Measurements from ENCODE around the gene NAALADL2.
"Not testable (repeated sequence)": the region's sequence is repeated elsewhere in the genome, so short reads cannot be mapped to it uniquely, and the experiment has no call there.

NAALADL2 gene

DNA sequence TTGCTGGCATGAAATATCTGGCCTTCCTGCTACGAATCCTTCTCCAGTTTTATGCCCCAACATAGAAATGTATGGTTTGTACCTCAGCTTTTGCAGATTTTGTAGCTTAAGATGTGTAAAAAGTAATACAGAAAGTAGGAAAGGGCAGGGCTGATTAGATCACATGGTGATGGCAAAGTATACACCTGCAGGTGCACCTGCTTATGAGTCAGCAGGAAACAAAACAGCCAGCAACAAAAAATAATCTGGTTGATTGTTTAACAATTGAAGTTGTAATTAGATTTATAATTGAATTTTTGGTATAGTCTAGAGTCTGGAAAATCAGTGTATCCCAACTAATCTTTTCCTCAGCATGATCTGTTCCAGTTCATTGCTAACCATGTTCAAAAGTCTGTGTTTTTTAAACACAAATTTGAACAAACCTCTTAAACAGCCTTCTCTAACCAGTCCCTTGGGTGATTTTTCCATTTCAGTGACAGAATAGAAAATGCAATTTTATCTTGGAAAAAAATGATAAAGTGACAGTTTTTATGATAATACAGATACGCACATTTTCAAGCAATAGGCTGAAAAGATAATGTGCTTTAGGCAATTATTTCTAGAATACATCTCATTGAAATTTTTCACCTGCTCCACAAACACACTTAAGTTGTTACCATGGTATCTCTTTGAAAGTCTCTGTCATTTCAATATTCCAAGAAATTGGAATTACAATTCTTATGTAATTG lies 477.4 kb downstream of the NAALADL2 start:
- Mint-ChIP-seq H3K9me3 (peaks cover 9 to 18% of the 10 kb centered on the region in 2 donors), H3K27me3 (no peaks in the 10 kb centered on the region), H3K36me3 (ENCODE audit: insufficient read depth) (no peaks in the 10 kb centered on the region), H3K4me3 (no peak overlapping the region), H3K4me1 (ENCODE audit: low read depth in 2 of 2) (no peaks in the 10 kb centered on the region), H3K27ac (no peak overlapping the region)
- ATAC-seq (replicated peaks) (no peak), DNase-seq (no peak)

DNA sequence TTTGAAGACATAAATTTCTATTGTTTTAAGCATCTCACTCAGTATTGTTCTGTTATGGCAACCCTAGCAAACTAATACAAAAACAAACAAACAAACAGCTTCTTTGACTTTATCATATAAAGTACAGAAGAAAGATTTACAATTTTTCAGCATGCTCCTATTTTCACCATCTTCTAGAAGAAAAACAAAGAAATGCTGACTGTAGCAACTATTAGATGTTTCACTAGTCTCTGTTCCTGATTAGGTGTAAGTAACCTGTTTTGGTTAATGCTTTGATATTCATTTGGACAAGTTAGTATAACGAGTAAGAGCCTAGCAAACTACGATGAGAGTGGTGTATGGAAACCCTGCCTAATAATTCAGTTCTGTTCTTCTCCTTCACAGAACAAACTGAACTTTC lies 478.5 kb downstream of the NAALADL2 start:
- Mint-ChIP-seq H3K9me3 (peaks cover 9 to 16% of the 10 kb centered on the region in 2 donors), H3K4me1 (ENCODE audit: low read depth in 2 of 2) (no peaks in the 10 kb centered on the region), H3K4me3 (no peak overlapping the region), H3K27me3 (no peaks in the 10 kb centered on the region), H3K27ac (no peak overlapping the region), H3K36me3 (ENCODE audit: insufficient read depth) (no peaks in the 10 kb centered on the region)
- DNase-seq (no peak), ATAC-seq (replicated peaks) (no peak)

DNA sequence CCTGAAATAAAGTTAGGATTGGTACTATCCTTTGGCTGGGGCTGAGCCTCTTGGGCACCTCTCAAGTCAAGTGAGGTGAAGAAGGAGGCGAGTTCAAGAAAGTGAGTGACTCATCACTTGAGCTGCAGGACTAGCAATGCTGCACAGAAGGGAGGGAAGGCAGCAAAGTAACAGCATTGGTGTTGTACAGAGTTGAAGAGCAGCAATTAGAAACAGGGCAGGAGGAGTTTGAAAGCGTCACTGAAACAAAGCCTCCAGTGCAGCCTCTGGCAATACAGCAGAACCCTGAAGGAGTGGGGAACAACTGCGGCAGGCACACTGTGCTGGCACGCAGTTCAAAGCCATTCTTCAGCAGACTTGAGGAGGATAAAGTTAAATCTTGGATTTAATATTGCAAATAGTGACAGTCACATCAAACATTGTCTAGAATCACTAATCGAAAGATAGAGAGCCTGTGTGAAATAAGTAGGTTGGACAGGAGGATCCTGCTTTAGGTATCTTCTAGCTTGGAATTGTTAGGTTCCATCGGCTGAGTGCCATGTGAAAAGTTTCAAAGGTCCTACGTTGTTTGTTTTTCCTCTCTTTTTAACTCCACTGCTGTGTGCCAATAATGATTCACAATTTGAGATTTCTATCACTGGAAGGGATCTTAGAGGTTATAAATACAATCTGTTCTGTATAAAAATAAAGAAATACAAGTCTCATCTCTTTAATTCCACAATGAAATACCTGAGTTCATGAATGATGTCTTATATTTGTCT lies 479.8 kb downstream of the NAALADL2 start:
- no peaks in the 10 kb centered on the region for H3K36me3 Mint-ChIP-seq (ENCODE audit: insufficient read depth)
- no peaks in the 10 kb centered on the region for H3K4me1 Mint-ChIP-seq (ENCODE audit: low read depth in 2 of 2)
- DNase-seq = no peak
- H3K4me3 Mint-ChIP-seq = no peak overlapping the region
- no peaks in the 10 kb centered on the region for H3K27me3 Mint-ChIP-seq
- ATAC-seq (replicated peaks) = no peak
- H3K27ac Mint-ChIP-seq = no peak overlapping the region
- H3K9me3 Mint-ChIP-seq = peaks cover 7 to 8% of the 10 kb centered on the region in 2 donors

DNA sequence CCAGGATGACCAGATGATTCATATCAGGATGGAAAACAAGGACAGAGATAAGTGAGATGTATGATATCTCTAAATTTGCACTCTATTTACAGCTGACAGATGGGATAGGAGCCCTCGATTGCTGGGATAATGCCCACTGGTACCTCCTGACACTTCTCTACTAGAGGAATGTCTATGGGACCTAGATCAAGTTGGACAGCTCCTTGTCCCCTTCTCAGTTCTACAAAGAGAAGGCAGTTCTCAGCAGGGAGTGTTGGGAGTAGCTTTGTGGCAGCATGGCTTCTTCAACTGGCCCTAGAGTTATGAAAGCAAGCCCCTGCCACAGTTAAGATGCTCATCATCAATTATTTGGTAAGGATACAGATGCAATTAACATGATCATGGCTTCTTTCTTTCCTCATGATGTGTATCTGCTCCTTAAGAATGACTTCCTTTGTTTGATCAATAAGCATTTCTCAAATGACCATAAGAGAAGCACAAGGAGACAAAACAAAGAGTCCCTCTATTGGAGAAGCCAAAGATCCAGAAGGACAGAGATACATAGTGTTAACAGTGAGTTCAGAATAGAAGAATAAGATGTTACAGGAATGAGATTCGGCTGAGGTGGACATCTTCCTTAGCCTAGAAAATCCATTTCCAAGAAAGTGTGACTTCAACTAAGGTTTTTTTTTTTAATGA lies 481.3 kb downstream of the NAALADL2 start:
- Mint-ChIP-seq H3K27ac (no peak overlapping the region), H3K4me1 (ENCODE audit: low read depth in 2 of 2) (no peaks in the 10 kb centered on the region), H3K4me3 (no peak overlapping the region), H3K9me3 (peaks cover 8 to 10% of the 10 kb centered on the region in 2 donors), H3K27me3 (no peaks in the 10 kb centered on the region), H3K36me3 (ENCODE audit: insufficient read depth) (no peaks in the 10 kb centered on the region)
- no peak for DNase-seq
- ATAC-seq (replicated peaks) = no peak

DNA sequence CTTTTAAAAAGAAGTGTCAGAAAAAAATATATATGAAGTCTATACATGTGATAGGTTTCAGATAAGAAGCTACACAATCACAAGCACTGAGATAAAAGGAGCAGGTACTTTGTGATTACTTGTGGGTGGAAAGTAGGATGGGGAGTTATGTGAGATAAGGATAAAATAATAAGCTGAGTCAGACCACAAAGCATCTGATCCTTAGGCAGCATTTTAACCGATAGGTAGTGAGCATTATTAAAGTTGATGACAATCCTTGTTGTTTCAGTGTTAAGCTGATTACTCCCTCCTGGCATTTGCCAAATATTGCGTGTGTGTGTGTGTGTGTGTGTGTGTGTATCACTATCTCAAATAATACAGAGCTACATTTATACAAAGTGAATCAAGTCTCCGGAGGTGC lies 483.1 kb downstream of the NAALADL2 start:
- no peaks in the 10 kb centered on the region for H3K4me1 Mint-ChIP-seq (ENCODE audit: low read depth in 2 of 2)
- no peak overlapping the region for H3K27ac Mint-ChIP-seq

DNA sequence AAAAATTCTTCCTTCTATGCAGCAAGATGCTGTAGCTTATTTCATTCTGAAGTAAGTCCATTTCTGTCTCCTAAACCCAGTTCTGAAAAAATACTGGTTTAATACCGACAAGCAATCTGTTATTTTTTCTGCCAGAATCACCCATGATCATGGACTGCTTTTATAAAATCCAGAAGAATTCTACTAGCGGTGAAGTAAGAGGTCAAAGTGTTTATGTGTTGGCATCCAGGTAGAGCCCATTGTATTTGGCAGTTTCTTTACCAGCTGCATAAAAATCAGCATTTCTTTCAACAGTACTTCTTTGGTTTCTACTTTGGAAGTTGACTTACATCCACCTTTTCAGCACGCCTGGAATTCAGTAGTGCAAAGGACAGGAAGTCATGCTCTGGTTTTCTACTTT lies 484.8 kb downstream of the NAALADL2 start:
- Mint-ChIP-seq H3K27ac (no peak overlapping the region), H3K27me3 (no peaks in the 10 kb centered on the region), H3K36me3 (ENCODE audit: insufficient read depth) (peaks cover 2% of the 10 kb centered on the region), H3K4me3 (no peak overlapping the region), H3K9me3 (peaks cover 8 to 14% of the 10 kb centered on the region in 2 donors), H3K4me1 (ENCODE audit: low read depth in 2 of 2) (no peaks in the 10 kb centered on the region)
- DNase-seq (no peak), ATAC-seq (replicated peaks) (no peak)

More for the DNA sequence above, 483.1 kb downstream of the NAALADL2 start:
- DNase-seq = no peak
- no peaks in the 10 kb centered on the region for H3K27me3 Mint-ChIP-seq
- no peak overlapping the region for H3K4me3 Mint-ChIP-seq
- H3K36me3 Mint-ChIP-seq (ENCODE audit: insufficient read depth) = no peaks in the 10 kb centered on the region
- H3K9me3 Mint-ChIP-seq = peaks cover 8 to 13% of the 10 kb centered on the region in 2 donors
- no peak for ATAC-seq (replicated peaks)

DNA sequence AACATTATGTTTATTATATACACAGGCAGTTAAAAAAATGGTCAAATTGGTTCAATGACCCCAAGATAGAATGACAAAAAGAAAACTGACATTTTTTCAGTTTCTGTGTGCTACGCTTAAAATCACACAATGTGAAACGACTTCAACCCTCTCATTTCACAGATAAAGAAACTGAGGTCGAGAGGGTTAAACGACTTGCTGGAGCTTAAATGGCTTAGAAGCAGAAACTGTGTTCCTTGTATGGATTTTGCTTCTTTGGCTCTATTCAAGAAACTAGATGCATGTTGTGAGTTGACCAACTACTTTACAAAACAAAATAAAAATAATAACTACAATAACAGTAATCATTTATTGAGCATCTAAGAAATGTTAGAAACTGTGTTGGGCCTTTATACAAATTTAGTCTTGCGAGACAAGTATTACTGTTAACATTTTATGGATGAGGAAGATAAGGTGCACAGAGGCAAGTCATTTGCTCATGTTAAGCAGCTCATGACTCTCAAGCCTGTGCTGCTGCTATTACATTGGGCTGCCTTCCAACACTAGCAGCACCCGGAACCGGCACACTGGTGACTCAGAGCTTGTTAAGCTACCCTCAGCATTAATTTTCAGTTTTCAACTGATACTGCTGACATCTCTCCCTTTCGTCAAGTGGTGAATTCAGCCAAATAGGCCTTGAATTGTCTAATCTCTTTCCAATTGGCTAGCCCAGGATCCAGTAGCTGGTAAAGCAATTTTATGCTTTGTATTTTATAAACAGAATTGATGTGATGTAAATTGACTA lies 487.6 kb downstream of the NAALADL2 start:
- Mint-ChIP-seq H3K4me3 (no peak overlapping the region), H3K27ac (no peak overlapping the region), H3K27me3 (no peaks in the 10 kb centered on the region), H3K4me1 (ENCODE audit: low read depth in 2 of 2) (no peaks in the 10 kb centered on the region), H3K9me3 (peaks cover 13 to 15% of the 10 kb centered on the region in 2 donors), H3K36me3 (ENCODE audit: insufficient read depth) (peaks cover 2% of the 10 kb centered on the region)
- DNase-seq = no peak
- ATAC-seq (replicated peaks) = no peak

DNA sequence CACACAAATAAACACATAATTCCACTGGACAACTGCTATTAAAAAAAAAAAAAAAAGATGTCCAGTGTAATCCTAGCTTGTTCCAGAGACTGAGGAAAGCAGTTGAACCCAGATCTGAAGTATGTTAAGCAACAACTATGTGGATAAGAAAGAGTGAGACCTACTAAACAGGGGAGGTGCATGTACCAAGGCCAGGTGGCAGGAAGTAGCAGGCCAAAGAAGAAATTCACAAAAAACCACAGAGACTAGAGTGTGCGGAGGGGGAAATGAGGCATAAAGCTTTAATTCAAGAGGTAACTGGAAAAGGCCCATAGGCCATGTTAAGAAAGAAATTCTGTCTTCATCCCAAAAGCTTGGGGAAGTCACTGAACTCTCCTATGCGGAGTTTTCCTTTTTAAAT lies 490.0 kb downstream of the NAALADL2 start:
- ATAC-seq (replicated peaks) = no peak
- Mint-ChIP-seq H3K4me1 (ENCODE audit: low read depth in 2 of 2) (no peaks in the 10 kb centered on the region), H3K27me3 (no peaks in the 10 kb centered on the region), H3K9me3 (peaks cover 15 to 17% of the 10 kb centered on the region in 2 donors), H3K27ac (no peak overlapping the region), H3K4me3 (no peak overlapping the region), H3K36me3 (ENCODE audit: insufficient read depth) (peaks cover 2% of the 10 kb centered on the region)
- DNase-seq = no peak

DNA sequence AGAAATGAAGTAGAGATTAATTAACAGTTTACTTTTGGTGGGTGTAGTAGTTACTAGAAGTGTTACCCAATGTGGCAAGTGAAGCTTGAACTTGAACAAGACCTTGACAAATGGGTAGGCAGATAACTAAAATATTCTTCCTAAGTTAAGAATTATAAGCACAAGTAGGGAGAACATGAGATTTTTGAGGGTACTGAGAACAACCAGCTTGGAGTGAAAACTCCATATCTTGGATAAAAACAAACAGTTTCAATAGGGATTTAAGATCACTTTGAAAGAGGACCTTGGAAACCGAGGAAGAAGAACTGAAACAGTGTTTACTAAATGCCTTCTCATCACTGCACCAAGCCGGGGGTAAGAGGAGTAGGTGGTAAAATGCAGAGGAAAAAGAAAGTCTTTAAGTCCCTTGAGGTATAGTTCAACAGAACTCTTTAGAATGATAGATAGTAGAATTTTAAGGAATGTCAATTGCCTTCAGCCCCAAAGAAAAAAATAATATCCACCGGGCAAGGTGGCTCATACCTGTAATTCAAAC lies 496.7 kb downstream of the NAALADL2 start:
- DNase-seq = no peak
- ATAC-seq (replicated peaks) = no peak
- no peaks in the 10 kb centered on the region for H3K36me3 Mint-ChIP-seq (ENCODE audit: insufficient read depth)
- no peaks in the 10 kb centered on the region for H3K27me3 Mint-ChIP-seq
- no peak overlapping the region for H3K4me3 Mint-ChIP-seq
- H3K9me3 Mint-ChIP-seq = peaks cover 6 to 13% of the 10 kb centered on the region in 2 donors
- H3K27ac Mint-ChIP-seq = no peak overlapping the region
- no peaks in the 10 kb centered on the region for H3K4me1 Mint-ChIP-seq (ENCODE audit: low read depth in 2 of 2)

DNA sequence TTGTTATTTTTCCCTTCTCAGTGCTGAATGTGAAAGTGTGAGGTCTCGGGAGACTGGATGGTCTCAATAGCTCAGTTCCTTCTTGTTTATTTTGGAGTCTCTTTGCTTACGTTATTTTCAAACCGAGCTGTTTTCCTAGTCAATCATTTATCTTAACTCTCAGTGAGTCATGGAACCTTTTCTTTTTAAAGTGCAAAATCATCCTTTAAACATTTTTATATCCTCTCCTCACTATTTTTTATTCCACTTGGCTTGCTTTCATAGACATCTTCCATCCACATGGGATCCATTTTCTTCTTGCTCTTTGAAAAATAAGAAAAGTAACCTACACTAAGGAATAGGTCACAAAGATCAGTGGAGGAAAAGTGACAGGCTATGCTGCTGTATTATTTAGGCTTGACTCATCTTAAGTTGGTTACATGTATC lies 497.8 kb downstream of the NAALADL2 start:
- Mint-ChIP-seq H3K27ac (no peak overlapping the region), H3K36me3 (ENCODE audit: insufficient read depth) (no peaks in the 10 kb centered on the region), H3K4me1 (ENCODE audit: low read depth in 2 of 2) (no peaks in the 10 kb centered on the region), H3K9me3 (peaks cover under 1 to 7% of the 10 kb centered on the region in 2 donors), H3K4me3 (no peak overlapping the region), H3K27me3 (no peaks in the 10 kb centered on the region)
- ATAC-seq (replicated peaks) (no peak), DNase-seq (no peak)

DNA sequence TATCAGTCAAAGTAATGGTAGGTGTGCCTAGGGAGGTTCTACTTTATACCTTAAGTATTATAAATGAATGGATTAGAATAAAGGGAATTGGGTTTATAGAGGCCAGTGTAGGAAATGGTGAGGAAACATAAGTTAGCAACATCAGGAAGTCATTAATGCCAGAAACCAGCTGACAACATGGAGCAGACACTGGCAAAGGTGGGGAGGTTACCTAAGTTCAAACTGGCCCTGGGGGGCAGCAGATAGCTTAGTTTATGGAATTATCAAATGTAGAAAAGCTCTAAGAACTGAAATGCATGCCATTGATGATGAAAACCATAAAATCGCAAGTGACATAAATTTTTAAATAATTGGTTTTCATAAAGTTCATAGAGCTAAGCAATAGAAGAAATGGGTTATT lies 498.6 kb downstream of the NAALADL2 start:
- no peak for DNase-seq
- Mint-ChIP-seq H3K27ac (no peak overlapping the region), H3K27me3 (no peaks in the 10 kb centered on the region), H3K36me3 (ENCODE audit: insufficient read depth) (no peaks in the 10 kb centered on the region), H3K9me3 (peaks cover under 1 to 7% of the 10 kb centered on the region in 2 donors), H3K4me3 (no peak overlapping the region), H3K4me1 (ENCODE audit: low read depth in 2 of 2) (no peaks in the 10 kb centered on the region)
- ATAC-seq (replicated peaks) = no peak

DNA sequence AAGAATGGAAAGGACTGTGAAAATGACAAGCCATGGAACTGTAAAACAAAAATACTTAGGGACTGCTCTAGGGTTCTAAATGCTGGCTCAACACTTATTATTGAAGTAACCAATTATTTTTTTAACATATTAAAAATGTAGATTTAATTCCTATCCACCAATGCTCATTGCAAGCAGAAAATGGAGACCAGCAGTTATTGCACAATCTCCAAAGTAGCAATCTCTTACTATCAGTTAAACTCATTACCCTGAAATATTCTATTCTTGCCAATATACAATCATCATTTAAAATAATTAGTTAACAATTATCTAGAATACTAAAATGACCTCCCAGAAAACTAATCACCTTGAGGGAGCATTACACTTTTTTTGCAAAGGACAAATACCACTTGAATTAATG lies 499.8 kb downstream of the NAALADL2 start:
- DNase-seq (no peak), ATAC-seq (replicated peaks) (no peak)
- H3K4me1 Mint-ChIP-seq (ENCODE audit: low read depth in 2 of 2) = no peaks in the 10 kb centered on the region
- H3K4me3 Mint-ChIP-seq = no peak overlapping the region
- H3K9me3 Mint-ChIP-seq = peaks cover 5 to 7% of the 10 kb centered on the region in 2 donors
- H3K36me3 Mint-ChIP-seq (ENCODE audit: insufficient read depth) = no peaks in the 10 kb centered on the region
- H3K27ac Mint-ChIP-seq = no peak overlapping the region
- H3K27me3 Mint-ChIP-seq = no peaks in the 10 kb centered on the region

DNA sequence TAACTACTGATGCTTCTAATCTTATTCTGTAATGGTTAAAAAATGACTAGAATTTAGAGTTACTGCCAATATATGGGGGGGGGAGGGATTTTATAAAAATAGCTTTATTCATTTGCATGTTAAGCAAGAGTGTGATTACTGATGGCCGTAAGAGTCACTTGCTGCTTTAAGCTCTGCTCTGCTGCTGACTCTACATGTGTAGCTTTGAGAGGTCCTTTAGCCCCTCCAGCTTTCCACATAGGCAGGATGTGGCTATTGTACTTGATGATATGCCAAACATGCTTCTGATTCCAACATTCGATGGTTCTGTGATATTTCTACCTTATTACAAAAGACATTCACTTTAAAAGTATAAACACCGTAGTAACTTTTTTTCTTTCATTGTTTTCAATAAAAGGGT lies 511.3 kb downstream of the NAALADL2 start:
- not testable (repeated sequence) for ATAC-seq (replicated peaks); H3K9me3 Mint-ChIP-seq; H3K27me3 Mint-ChIP-seq; H3K27ac Mint-ChIP-seq; H3K36me3 Mint-ChIP-seq (ENCODE audit: insufficient read depth); H3K4me1 Mint-ChIP-seq (ENCODE audit: low read depth in 2 of 2); H3K4me3 Mint-ChIP-seq; DNase-seq
